ENCODE measurements around the gene RGS12. TPM values are rescaled to one million over a fixed set of nuclear protein-coding genes. Genes with fewer than 3 reads are reported as not detected.

The RGS12 gene
- total RNA-seq, 1 donor from 2014 or later = 34.2 TPM

GRCh38 chr4:3323071-3323481 lies 30.3 kb downstream of the RGS12 start:
- no peak overlapping the region for H3K4me3 ChIP-seq (ENCODE audit: low read depth, low read length)
- H3K27me3 ChIP-seq (ENCODE audit: control insufficient read depth, insufficient read depth, low read length) = no peaks in the 10 kb centered on the region
- DNase-seq (ENCODE audit: low read depth) (no peak), FAIRE-seq (peak; percentile 88)
- no peak for TF ChIP-seq CTCF (IDR thresholded peaks at IDR 0.05; ENCODE audit: insufficient read depth, low read length, severe bottlenecking)
- H3K36me3 ChIP-seq (ENCODE audit: control insufficient read depth, insufficient read depth, low read length) = no peaks in the 10 kb centered on the region

GRCh38 chr4:3324093-3324815 lies 31.4 kb downstream of the RGS12 start:
- H3K4me3 ChIP-seq (ENCODE audit: low read depth, low read length) = no peak overlapping the region
- no peaks in the 10 kb centered on the region for H3K27me3 ChIP-seq (ENCODE audit: control insufficient read depth, insufficient read depth, low read length)
- DNase-seq (ENCODE audit: low read depth) (no peak), FAIRE-seq (peak; percentile 72)
- H3K36me3 ChIP-seq (ENCODE audit: control insufficient read depth, insufficient read depth, low read length) = no peaks in the 10 kb centered on the region
- no peak for TF ChIP-seq CTCF (IDR thresholded peaks at IDR 0.05; ENCODE audit: insufficient read depth, low read length, severe bottlenecking)

DNA sequence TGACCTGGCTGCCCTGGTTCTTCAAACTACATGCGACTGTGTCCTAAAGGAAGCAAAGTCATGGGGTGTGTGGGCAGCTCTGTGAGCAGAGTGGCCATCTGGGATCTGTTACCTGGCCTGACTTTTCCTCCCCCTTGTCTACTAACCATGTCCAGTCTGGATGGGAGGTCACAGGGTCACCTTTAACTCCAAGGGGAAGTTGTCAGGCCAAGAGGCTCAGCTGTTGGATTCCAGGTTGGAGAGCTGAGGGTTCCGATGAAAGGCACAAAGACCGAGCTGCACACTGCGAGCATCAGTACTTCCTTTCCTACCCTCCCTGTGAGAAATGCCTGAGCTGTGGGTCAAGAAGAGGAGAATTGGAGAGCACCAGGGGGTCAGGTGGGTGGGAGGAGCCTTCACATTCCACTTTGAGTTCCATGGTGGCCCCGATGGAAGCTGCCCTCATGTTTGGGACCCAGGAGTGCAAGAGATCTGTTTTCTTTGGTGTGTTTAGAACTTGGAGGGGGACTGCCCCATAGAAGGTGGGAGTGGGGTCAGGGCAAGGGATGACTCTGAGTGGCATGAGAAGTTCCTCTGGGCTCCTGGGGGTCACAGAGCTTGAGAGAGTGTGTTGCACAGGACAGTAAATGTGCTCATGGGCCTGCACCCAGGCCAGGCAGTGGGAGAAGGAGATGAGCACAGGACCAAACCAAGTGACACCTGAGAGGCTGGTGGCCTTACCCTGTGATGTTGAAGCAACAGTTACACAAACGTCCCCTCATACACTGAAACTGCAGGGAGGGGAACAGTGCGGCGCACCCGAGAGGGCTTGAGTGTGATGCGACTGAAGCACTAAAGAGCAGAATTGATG lies 36.2 kb downstream of the RGS12 start:
- FAIRE-seq = no peak

GRCh38 chr4:3329887-3330286 lies 37.1 kb downstream of the RGS12 start:
- no peak overlapping the region for H3K4me3 ChIP-seq (ENCODE audit: low read depth, low read length)
- no peak for FAIRE-seq
- no peak for TF ChIP-seq CTCF (IDR thresholded peaks at IDR 0.05; ENCODE audit: insufficient read depth, low read length, severe bottlenecking)

More for the DNA sequence above, 36.2 kb downstream of the RGS12 start:
- H3K36me3 ChIP-seq (ENCODE audit: control insufficient read depth, insufficient read depth, low read length) = no peaks in the 10 kb centered on the region
- no peak for TF ChIP-seq CTCF (IDR thresholded peaks at IDR 0.05; ENCODE audit: insufficient read depth, low read length, severe bottlenecking)
- DNase-seq (ENCODE audit: low read depth) = no peak
- H3K27me3 ChIP-seq (ENCODE audit: control insufficient read depth, insufficient read depth, low read length) = no peaks in the 10 kb centered on the region
- H3K4me3 ChIP-seq (ENCODE audit: low read depth, low read length) = no peak overlapping the region

GRCh38 chr4:3330707-3331106 lies 37.9 kb downstream of the RGS12 start:
- no peak for DNase-seq (ENCODE audit: low read depth)
- no peak for FAIRE-seq
- Histone ChIP-seq H3K36me3 (ENCODE audit: control insufficient read depth, insufficient read depth, low read length) (no peaks in the 10 kb centered on the region), H3K27me3 (ENCODE audit: control insufficient read depth, insufficient read depth, low read length) (no peaks in the 10 kb centered on the region), H3K4me3 (ENCODE audit: low read depth, low read length) (no peak overlapping the region)
- TF ChIP-seq CTCF (IDR thresholded peaks at IDR 0.05; ENCODE audit: insufficient read depth, low read length, severe bottlenecking) = no peak

More at GRCh38 chr4:3329887-3330286, 37.1 kb downstream of the RGS12 start:
- H3K27me3 ChIP-seq (ENCODE audit: control insufficient read depth, insufficient read depth, low read length) = no peaks in the 10 kb centered on the region
- no peaks in the 10 kb centered on the region for H3K36me3 ChIP-seq (ENCODE audit: control insufficient read depth, insufficient read depth, low read length)
- no peak for DNase-seq (ENCODE audit: low read depth)

Data from bronchial epithelial cell (primary cell).